Measurements from ENCODE around the gene NOTUM. TPM values are rescaled to one million over a fixed set of nuclear protein-coding genes. Genes with fewer than 3 reads are reported as not detected.

NOTUM gene
- total RNA-seq, 2 experiments from 2014 or later: 0.41 to 0.49 TPM

- POLR2A ChIA-PET: interaction anchor here (1.1 to 2.2 kb wide), 8 partner anchors 12 to 196 kb away, joined by 3 to 7 read pairs (median 5); partner anchors contain the start of genes ARHGDIA and MAFG
- Mint-ChIP-seq H3K27me3 (no peaks in the 10 kb centered on the region), H3K4me1 (ENCODE audit: low read depth) (peaks cover 11% of the 10 kb centered on the region), H3K27ac (no peak overlapping the region), H3K9me3 (no peaks in the 10 kb centered on the region), H3K4me3 (peak overlapping the region; percentile 84), H3K36me3 (ENCODE audit: low read depth) (peaks cover 13% of the 10 kb centered on the region)
- intact Hi-C loops (cut with micrococcal nuclease): no loop called here
- DNase-seq: no peak
- TF ChIP-seq CTCF (IDR thresholded peaks at IDR 0.05): no peak
- ATAC-seq: no peak
- CTCF ChIA-PET: interaction anchor here (0.7 kb wide), 1 partner anchor 41 kb away, joined by 3 read pairs; no protein-coding TSS in a partner anchor
Measured at GRCh38 chr17:81909966-81910839, 50.8 kb downstream of the NOTUM start.

GRCh38 chr17:81909231-81909630 lies 51.8 kb downstream of the NOTUM start:
- Mint-ChIP-seq H3K27ac (no peak overlapping the region), H3K27me3 (no peaks in the 10 kb centered on the region), H3K4me3 (peak overlapping the region; percentile 84), H3K4me1 (ENCODE audit: low read depth) (peaks cover 11% of the 10 kb centered on the region), H3K9me3 (no peaks in the 10 kb centered on the region), H3K36me3 (ENCODE audit: low read depth) (peaks cover 11% of the 10 kb centered on the region)
- POLR2A ChIA-PET: interaction anchor here (0.6 to 2.2 kb wide), 8 partner anchors 8 to 195 kb away, joined by 3 to 7 read pairs (median 4); partner anchors contain the start of gene ARHGDIA
- ATAC-seq (no peak), DNase-seq (no peak)
- no peak for TF ChIP-seq CTCF (IDR thresholded peaks at IDR 0.05)
- CTCF ChIA-PET: interaction anchor here (0.7 kb wide), 1 partner anchor 40 kb away, joined by 3 read pairs; no protein-coding TSS in a partner anchor
- intact Hi-C loops (cut with micrococcal nuclease): no loop called here

GRCh38 chr17:81908793-81909192 lies 52.2 kb downstream of the NOTUM start:
- Mint-ChIP-seq H3K4me1 (ENCODE audit: low read depth) (peaks cover 11% of the 10 kb centered on the region), H3K27ac (no peak overlapping the region), H3K4me3 (no peak overlapping the region), H3K27me3 (no peaks in the 10 kb centered on the region), H3K36me3 (ENCODE audit: low read depth) (peaks cover 10% of the 10 kb centered on the region), H3K9me3 (no peaks in the 10 kb centered on the region)
- ATAC-seq (no peak), DNase-seq (no peak)
- intact Hi-C loops (cut with micrococcal nuclease): no loop called here
- CTCF ChIA-PET: interaction anchor here (1.2 kb wide), 1 partner anchor 9 kb away, joined by 3 read pairs; the partner anchor contains the start of gene SIRT7
- POLR2A ChIA-PET: interaction anchor here (0.6 to 2.2 kb wide), 5 partner anchors 8 to 36 kb away, joined by 3 to 7 read pairs (median 4); no protein-coding TSS in a partner anchor
- no peak for TF ChIP-seq CTCF (IDR thresholded peaks at IDR 0.05)

GRCh38 chr17:81907219-81908145 lies 53.5 kb downstream of the NOTUM start:
- TF ChIP-seq CTCF (IDR thresholded peaks at IDR 0.05): no peak
- Mint-ChIP-seq H3K27ac (no peak overlapping the region), H3K9me3 (no peaks in the 10 kb centered on the region), H3K4me3 (no peak overlapping the region), H3K4me1 (ENCODE audit: low read depth) (peaks cover 11% of the 10 kb centered on the region), H3K36me3 (ENCODE audit: low read depth) (no peaks in the 10 kb centered on the region), H3K27me3 (no peaks in the 10 kb centered on the region)
- POLR2A ChIA-PET: no interaction called here
- DNase-seq (no peak), ATAC-seq (no peak)
- intact Hi-C loops (cut with micrococcal nuclease): no loop called here
- CTCF ChIA-PET: interaction anchor here (1.2 kb wide), 1 partner anchor 10 kb away, joined by 3 read pairs; the partner anchor contains the start of gene SIRT7

Measured in activated CD8-positive, alpha-beta T cell treated with anti-CD3 and anti-CD28 coated beads for 36 hours (primary cell).